ENCODE results near the gene GRIN3A. TPM values are rescaled to one million over a fixed set of nuclear protein-coding genes. Genes with fewer than 3 reads are reported as not detected.

The GRIN3A gene
- total RNA-seq, 1 donor from 2014 or later = not detected

GRCh38 chr9:101675341-101675740 lies 63.1 kb downstream of the GRIN3A start:
- Histone ChIP-seq H3K36me3 (no peaks in the 10 kb centered on the region), H3K79me2 (ENCODE audit: low read depth) (no peaks in the 10 kb centered on the region), H3K27ac (no peak overlapping the region), H3K9me3 (ENCODE audit: low read depth) (no peaks in the 10 kb centered on the region), H3K9ac (no peak overlapping the region), H3K4me2 (no peak overlapping the region), H2AFZ (replicated peaks) (no peak overlapping the region), H3K27me3 (no peaks in the 10 kb centered on the region), H3F3A (ENCODE audit: low read depth) (no peaks in the 10 kb centered on the region), H3K4me3 (no peak overlapping the region), H3K4me1 (no peaks in the 10 kb centered on the region), H4K20me1 (ENCODE audit: low read depth) (no peaks in the 10 kb centered on the region)
- peaks cover 2% of the 10 kb centered on the region for H3K27me3 Mint-ChIP-seq (ENCODE audit: insufficient read depth, low read depth)
- H3K9me3 Mint-ChIP-seq = no peaks in the 10 kb centered on the region
- no peak overlapping the region for H3K27ac Mint-ChIP-seq
- no peaks in the 10 kb centered on the region for H3K36me3 Mint-ChIP-seq
- TF ChIP-seq EZH2phosphoT487 (IDR thresholded peaks at IDR 0.05) (no peak), CTCF (IDR thresholded peaks at IDR 0.05) (no peak), EZH2 (IDR thresholded peaks at IDR 0.05) (no peak)
- no peaks in the 10 kb centered on the region for H3K4me1 Mint-ChIP-seq
- DNase-seq (ENCODE audit: low spot score) = no peak
- no peak overlapping the region for H3K4me3 Mint-ChIP-seq

- H3K27me3 ChIP-seq = no peaks in the 10 kb centered on the region
- no peaks in the 10 kb centered on the region for H3K4me1 ChIP-seq
- no peaks in the 10 kb centered on the region for H3K9me3 ChIP-seq (ENCODE audit: low read depth)
- DNase-seq (ENCODE audit: low spot score) = no peak
- no peak overlapping the region for H3K27ac Mint-ChIP-seq
- H3K36me3 ChIP-seq = no peaks in the 10 kb centered on the region
- no peak overlapping the region for H2AFZ ChIP-seq (replicated peaks)
- H3K4me3 Mint-ChIP-seq = no peak overlapping the region
- peaks cover 2% of the 10 kb centered on the region for H3K27me3 Mint-ChIP-seq (ENCODE audit: insufficient read depth, low read depth)
- no peak overlapping the region for H3K4me3 ChIP-seq
- no peak overlapping the region for H3K4me2 ChIP-seq
- H3K79me2 ChIP-seq (ENCODE audit: low read depth) = no peaks in the 10 kb centered on the region
- H3K9ac ChIP-seq = no peak overlapping the region
- H3F3A ChIP-seq (ENCODE audit: low read depth) = no peaks in the 10 kb centered on the region
- no peaks in the 10 kb centered on the region for H3K4me1 Mint-ChIP-seq
- H3K27ac ChIP-seq = no peak overlapping the region
- no peaks in the 10 kb centered on the region for H3K36me3 Mint-ChIP-seq
- no peaks in the 10 kb centered on the region for H4K20me1 ChIP-seq (ENCODE audit: low read depth)
- no peaks in the 10 kb centered on the region for H3K9me3 Mint-ChIP-seq
- TF ChIP-seq EZH2phosphoT487 (IDR thresholded peaks at IDR 0.05) (no peak), EZH2 (IDR thresholded peaks at IDR 0.05) (no peak), CTCF (IDR thresholded peaks at IDR 0.05) (no peak)
Observed at GRCh38 chr9:101674165-101674564, 64.3 kb downstream of the GRIN3A start.

- no peaks in the 10 kb centered on the region for H4K20me1 ChIP-seq (ENCODE audit: low read depth)
- no peak overlapping the region for H3K4me3 Mint-ChIP-seq
- H3K4me1 Mint-ChIP-seq = no peaks in the 10 kb centered on the region
- H3K36me3 ChIP-seq = no peaks in the 10 kb centered on the region
- DNase-seq (ENCODE audit: low spot score) = no peak
- no peaks in the 10 kb centered on the region for H3K27me3 Mint-ChIP-seq (ENCODE audit: insufficient read depth, low read depth)
- no peaks in the 10 kb centered on the region for H3K9me3 Mint-ChIP-seq
- H3K27me3 ChIP-seq = no peaks in the 10 kb centered on the region
- no peak overlapping the region for H3K27ac ChIP-seq
- no peaks in the 10 kb centered on the region for H3F3A ChIP-seq (ENCODE audit: low read depth)
- H3K79me2 ChIP-seq (ENCODE audit: low read depth) = no peaks in the 10 kb centered on the region
- no peaks in the 10 kb centered on the region for H3K36me3 Mint-ChIP-seq
- no peak overlapping the region for H3K4me2 ChIP-seq
- H2AFZ ChIP-seq (replicated peaks) = no peak overlapping the region
- H3K9me3 ChIP-seq (ENCODE audit: low read depth) = no peaks in the 10 kb centered on the region
- no peaks in the 10 kb centered on the region for H3K4me1 ChIP-seq
- no peak overlapping the region for H3K27ac Mint-ChIP-seq
- no peak for TF ChIP-seq EZH2 (IDR thresholded peaks at IDR 0.05)
- TF ChIP-seq CTCF (IDR thresholded peaks at IDR 0.05) = no peak
- no peak for TF ChIP-seq EZH2phosphoT487 (IDR thresholded peaks at IDR 0.05)
- H3K4me3 ChIP-seq = no peak overlapping the region
- H3K9ac ChIP-seq = no peak overlapping the region
Observed at GRCh38 chr9:101673642-101674041, 64.8 kb downstream of the GRIN3A start.
